ENCODE measurements around the gene ERI3.

The ERI3 gene

GRCh38 chr1:44315521-44315920 is 39.5 kb downstream of the ERI3 start:
- no peak for DNase-seq

- DNase-seq: no peak
Measured at GRCh38 chr1:44314452-44314851, 40.6 kb downstream of the ERI3 start.

DNA sequence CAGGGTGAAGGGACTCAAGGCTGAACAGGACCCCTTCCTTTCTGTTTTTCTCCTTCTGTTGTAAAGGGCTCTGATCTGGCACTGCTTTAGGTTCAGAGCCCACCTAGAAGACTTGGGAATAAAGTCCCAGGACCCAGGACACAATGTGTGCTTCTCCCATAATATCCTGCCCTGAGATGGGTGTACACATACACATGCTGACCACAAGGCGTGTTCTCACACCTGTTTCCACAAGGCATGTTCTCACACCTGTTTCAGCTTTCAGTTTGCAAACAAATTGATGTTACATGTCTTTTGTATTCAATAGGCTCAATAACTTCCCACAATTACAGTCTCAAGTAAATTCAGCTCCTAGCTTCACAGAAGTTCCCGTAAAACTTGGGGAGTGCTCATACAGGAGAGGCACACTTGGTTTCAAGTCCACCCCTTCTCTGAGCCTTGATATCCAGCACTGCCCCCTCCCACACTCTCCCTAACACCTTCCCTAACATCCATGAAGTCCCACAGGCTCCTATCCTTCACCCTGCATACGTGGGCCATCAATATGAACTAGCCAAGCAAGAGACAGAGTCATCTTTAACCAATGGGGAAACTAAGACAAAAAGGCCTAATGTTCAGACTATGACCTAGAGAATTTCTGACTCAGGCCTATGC is 41.7 kb downstream of the ERI3 start:
- DNase-seq: no peak

GRCh38 chr1:44312399-44313196 is 42.5 kb downstream of the ERI3 start:
- no peak for DNase-seq

- no peak for DNase-seq
Measured at GRCh38 chr1:44310006-44310405, 45.1 kb downstream of the ERI3 start.

GRCh38 chr1:44305962-44306422 is 49.1 kb downstream of the ERI3 start:
- DNase-seq: peak; percentile 81

DNA sequence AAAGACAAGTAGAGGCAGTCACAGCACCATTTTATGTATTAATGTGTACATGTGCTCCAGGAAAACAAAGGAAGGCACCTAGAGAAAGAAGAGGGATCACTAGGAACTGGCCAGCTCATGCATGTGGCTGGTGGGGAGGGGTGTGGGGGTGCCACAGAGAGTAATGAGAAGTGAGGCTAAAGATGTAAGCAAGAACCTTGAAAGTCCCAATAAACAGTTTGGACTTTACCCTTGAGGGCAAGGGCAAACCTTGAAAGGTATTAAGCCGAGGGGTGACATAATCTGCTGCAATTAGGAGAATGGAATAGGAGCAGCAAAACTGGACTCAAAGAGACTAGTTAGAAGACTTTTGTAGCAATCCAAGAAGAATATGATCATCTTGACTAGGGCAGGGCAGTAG is 51.5 kb downstream of the ERI3 start:
- no peak for DNase-seq

DNA sequence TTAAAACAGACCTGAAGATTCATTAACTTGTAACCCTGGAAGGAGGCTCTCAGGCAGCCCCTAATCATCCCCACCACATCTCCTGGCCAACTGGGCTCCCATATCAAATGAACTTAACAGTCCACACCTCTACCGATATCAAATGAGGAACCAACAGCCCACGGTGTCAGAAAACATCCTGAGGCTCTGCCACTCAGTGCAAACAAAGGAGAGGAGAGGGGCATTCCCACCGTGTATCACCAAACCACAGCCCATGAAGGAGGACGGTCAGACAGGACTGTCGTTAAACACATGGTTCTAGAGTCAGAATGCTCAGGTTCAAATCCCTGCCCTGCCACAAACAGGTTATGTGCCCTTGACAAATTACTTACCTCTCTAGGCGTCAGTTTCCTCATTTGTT is 52.5 kb downstream of the ERI3 start:
- no peak for DNase-seq

DNA sequence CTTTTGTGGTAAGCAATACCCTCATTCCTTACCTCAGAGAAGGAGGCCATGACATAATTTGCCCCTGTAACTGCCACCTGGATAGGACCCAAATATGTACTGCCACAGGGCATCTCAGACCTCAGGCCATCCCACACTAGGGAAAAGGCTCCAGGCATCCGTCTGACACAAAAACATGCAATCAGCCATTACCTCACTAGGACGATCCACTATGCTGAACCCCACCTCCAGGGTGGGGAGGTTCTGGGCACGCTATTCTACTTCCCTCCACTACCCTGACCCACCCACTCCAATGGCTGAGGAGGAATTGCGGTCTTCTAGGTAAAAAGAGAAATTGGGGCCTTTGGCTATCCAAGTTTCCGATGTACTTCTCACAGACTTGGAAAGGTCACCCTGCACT is 53.6 kb downstream of the ERI3 start:
- DNase-seq: no peak

- peak; percentile 80 for DNase-seq
Measured at GRCh38 chr1:44300852-44301251, 54.2 kb downstream of the ERI3 start.

DNA sequence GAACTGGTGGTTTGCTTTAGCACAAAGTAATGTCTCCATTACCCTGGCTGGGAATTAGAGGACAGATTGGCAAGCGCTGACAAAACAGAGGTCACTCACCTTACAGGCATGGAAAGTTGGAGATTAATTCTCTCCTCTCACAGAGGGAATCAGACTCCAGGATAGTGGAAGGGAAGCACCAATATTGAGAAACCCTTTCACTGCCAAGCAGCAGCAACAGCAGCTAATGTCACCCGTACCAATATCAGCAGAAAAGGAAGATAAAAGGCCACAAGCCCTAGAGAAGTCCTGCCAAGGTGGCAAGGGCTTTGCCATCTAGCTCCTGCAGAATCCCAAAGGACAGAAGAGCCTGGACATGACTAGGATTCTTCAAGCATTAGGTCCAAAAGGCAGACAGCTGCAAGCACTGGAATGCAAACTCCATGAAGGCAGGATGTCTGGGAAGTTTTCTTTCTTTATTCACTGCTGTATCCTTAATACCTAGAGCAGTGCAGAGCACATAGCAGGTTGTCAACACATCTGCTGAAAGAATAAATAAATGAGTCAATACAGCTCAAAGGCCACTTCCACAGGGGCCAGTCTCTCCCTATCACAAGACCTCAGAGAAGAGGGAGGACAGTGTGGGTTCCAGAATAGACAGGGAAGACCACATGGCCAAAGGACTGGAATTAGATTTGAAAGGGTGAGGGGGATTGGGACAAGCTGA is 57.2 kb downstream of the ERI3 start:
- DNase-seq: no peak

DNA sequence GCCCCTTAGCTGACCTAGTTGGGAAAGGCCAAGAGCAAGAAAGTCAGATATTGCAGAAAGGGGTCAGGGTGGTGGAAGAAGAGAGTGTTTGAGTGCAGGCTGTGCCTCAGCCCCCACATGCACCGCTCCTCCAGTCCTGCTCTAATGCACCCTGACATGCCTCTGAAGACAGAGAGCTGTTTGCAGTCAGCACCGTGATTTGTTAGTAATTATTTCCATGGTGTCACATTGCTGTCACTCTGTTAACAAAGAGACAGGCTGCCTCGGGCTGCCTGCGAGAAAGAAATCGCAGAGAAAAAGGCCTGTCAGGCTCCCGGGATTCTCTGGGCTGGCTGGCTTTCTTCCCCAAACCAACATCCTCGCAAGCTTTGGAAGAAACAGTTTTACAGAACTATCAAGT is 58.3 kb downstream of the ERI3 start:
- DNase-seq: no peak

GRCh38 chr1:44296086-44296485 is 59.0 kb downstream of the ERI3 start:
- no peak for DNase-seq

GRCh38 chr1:44294588-44295007 is 60.5 kb downstream of the ERI3 start:
- no peak for DNase-seq

- peak; percentile 64 for DNase-seq
Measured at GRCh38 chr1:44293761-44294315, 61.2 kb downstream of the ERI3 start.

DNA sequence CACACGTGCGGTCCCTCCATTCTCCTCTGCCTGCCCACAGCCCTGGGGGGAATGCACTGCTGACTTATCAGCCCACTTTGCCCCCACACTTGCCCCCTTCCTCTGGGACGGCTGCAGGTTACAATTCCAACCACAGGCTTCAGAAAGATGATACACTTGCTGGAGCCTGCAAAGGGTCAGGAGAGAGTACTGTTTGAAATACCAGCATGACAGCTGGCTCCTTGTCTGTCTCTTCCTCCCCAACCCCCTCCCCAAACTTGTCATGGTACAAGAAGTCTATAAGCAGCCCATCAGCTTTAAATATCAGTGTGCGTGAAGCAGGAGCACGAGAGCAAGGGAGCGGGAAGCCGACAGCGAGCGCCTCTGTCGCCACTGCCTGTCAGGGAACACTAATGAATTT is 62.4 kb downstream of the ERI3 start:
- DNase-seq: no peak

DNA sequence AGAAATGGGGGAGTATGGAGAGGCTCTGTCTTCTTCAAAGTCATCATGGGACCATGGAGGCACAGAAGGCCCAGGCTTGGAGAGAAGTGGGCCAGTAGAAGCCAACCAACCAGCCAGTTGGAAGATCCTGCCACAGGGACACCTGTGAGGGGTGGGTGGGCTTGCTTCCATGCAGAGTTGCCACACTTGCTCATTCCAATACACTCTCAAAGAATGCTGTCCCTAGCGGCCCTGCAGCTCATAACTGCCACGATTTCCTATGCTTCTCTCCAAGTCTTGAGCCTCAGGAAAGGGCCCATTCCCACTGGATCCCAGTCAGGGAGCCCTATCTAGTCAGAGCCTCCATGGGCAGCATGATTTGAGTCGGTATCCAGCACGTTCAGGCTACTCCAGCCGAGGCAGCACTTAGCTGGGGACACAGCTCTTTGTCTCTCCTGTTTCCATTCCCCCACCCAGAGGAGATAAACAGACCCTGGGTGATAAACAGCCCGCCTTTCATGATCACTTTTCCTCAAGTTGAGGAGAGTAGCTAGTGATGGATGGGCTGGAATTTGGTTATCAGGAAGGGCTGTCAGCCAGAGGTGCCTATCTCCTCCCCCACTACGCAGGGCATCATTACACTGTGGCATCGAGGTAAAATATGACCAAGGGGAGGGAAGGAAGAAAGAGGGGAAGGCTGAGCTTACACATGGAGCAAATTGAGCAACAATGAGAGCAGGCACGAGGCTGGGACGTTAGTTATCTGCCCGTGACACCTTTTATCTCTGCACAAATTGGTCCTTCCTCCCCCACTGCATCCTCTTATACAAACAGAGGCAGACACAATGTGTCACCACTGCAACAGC is 64.6 kb downstream of the ERI3 start:
- no peak for DNase-seq

DNA sequence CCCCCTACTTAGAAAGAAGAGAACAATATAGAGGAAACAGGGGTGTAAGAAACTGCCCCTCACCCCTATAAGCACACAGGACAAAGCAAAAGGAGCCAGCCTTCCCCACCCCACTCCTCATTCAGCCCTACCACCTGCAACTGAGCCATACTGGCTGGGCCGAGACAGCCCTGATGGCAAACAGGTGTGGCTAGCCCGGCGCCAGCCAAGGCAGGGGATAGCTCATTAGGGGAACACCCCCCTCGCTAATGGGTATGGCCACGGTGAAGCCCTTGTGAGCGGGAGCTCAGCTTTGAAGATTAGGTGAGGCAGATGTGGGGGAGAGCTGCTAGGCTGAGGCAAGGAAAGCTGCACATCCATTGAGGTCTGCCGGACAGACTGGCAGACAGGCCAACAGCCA is 65.5 kb downstream of the ERI3 start:
- DNase-seq: peak; percentile 59

DNA sequence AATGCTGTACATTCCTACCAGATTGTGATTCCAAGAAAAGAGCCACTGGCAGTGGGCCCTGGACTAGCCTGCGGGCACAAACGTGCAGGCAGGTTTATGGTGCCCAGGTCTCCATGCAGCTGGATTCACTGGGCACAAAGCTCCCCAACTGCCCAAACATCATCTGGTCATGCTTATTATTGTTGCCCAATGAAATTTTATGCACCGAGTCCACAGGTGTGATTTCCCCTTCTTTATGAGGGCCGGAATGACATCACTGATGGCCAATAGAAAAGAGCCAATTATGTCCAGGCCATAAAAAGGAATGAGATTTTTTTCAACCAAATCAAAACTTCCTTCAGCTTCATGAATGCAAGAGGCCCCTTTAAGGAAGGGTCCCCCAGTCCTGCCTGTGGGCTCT is 66.2 kb downstream of the ERI3 start:
- DNase-seq: no peak

DNA sequence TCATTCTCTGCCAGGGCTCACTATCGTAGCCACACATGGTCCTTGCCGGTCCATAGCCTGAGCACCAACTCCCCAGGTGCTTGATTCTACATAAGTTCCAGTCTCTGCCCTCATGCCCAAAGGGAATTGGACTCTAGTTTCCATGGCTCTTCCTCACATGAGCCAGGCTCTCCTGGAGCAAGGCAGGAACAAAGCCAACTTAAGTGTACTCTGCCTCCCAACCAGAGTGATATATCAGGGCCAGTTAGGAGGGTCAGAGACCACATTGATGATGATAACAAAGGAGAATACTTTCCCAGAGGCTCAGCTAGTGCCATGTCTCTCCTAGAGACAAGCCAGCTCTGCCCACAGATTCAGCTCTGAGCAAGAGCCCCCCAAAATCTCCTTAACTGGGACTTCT is 70.9 kb downstream of the ERI3 start:
- no peak for DNase-seq

DNA sequence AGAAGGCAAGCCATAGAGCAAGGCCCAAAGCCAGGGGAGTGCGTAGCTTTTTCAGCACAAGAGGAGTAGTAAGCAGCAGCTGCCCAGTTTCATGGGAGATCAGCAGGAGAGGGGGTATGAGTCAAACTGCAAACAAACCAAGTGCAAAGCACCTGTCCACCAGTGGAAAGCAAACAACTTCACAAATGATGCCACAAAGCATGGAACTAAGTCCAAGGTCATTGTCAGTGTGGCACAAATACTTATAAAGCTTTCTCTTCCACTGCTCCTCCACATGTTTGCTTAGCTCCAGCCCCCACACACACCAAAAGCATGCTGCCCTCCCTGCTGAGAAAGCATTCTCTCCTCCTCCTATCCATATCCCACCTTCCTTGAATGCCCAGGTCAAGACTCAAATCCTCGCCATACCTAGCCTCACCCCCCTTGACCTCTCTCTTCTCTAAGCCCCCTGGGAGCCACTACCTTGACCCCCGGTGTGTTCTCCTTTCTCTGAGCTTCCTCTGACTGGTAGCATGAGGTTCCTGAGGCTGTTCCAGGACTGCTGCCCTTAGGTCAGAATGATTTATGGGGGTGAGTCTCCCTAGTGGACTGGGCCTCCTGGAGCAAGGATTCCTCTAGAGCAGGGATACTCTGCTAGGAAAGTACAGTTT is 71.4 kb downstream of the ERI3 start:
- no peak for DNase-seq
